ENCODE results near the gene LTBP3. TPM values are rescaled to one million over a fixed set of nuclear protein-coding genes. Genes with fewer than 3 reads are reported as not detected.

Gene LTBP3
- 25.3 and 49.2 TPM in 2 replicates for polyA plus RNA-seq (2011; rRNA removed)
- 17.7 and 25.7 TPM in 2 replicates for polyA minus RNA-seq (2011; rRNA and poly(A)+ RNA removed)

DNA sequence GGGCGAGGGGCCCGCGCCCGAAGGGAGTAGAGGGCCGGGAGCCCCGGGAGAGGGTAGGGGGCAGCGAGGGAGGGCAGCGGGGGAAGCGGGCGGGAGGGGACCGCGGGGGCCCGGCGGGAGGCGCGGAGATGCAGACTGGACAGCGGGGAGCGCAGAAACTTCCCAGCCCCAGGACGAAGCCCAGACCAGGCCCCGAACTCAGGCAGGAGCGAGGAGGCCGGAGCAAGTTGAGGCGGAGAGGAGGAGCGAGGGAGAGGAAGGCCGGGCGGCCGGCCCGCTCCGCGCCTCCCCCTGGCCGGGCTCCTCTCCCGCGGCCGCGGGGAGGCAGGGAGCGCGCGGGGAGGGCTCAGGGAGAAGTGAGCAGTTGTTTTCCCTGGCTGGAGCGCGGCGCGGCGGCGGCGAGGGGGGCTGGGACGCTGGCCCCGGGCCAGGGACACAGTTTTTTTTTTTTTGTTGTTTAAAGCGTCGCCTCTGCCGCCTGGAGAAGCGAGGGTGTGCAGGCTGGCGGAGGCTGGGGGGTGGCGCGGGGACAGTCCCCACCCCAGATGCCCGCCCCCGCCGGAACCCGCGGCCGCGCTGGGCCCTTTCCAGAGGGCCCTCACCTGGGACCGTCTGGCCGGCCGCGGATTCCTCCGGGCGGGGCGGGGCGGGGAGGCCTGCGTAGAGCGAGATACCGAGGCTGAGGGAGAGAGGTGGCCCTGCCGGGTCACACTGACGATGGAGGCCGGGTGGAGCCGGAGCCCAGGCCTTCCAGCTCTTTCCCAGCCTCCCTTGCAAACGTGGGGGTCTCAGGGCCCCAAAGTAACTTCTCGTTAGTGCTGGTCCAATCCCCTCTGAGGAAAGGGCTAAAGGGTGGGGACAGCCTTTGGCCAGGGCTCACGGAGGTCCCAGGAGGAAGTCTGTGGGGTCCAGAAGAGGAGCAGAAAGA, at the start of gene LTBP3:
TSS of gene LTBP3 (minus strand) at position 358 of the 928 bp plus-strand sequence. CDS start 400 bp downstream, outside the sequence.
- DNase-seq (ENCODE audit: low read depth, low spot score): no peak
- CTCF ChIA-PET: interaction anchor here (1.3 to 1.5 kb wide), 2 partner anchors 13 to 17 kb away, joined by 3 to 5 read pairs; no protein-coding TSS in a partner anchor
- TF ChIP-seq, protein P1, sequence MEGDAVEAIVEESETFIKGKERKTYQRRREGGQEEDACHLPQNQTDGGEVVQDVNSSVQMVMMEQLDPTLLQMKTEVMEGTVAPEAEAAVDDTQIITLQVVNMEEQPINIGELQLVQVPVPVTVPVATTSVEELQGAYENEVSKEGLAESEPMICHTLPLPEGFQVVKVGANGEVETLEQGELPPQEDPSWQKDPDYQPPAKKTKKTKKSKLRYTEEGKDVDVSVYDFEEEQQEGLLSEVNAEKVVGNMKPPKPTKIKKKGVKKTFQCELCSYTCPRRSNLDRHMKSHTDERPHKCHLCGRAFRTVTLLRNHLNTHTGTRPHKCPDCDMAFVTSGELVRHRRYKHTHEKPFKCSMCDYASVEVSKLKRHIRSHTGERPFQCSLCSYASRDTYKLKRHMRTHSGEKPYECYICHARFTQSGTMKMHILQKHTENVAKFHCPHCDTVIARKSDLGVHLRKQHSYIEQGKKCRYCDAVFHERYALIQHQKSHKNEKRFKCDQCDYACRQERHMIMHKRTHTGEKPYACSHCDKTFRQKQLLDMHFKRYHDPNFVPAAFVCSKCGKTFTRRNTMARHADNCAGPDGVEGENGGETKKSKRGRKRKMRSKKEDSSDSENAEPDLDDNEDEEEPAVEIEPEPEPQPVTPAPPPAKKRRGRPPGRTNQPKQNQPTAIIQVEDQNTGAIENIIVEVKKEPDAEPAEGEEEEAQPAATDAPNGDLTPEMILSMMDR (IDR thresholded peaks at IDR 0.05; ENCODE audit: low read depth, low read length): no peak
- Histone ChIP-seq H3K27ac (ENCODE audit: low read depth, low read length) (peak within 1 kb of the TSS; percentile 75), H3K4me3 (ENCODE audit: low read depth, low read length) (peak within 1 kb of the TSS; percentile 71), H3K9me3 (ENCODE audit: control insufficient read depth, insufficient read depth, low read length) (no peaks in the 10 kb centered on the region), H3K27me3 (ENCODE audit: control insufficient read depth, insufficient read depth, low read length) (no peaks in the 10 kb centered on the region)
- POLR2A ChIA-PET: interaction anchor here (0.9 to 1.3 kb wide), 3 partner anchors 12 to 225 kb away, joined by 3 to 4 read pairs (median 3); partner anchors contain the start of genes DPF2, FAM89B and ZNRD2

DNA sequence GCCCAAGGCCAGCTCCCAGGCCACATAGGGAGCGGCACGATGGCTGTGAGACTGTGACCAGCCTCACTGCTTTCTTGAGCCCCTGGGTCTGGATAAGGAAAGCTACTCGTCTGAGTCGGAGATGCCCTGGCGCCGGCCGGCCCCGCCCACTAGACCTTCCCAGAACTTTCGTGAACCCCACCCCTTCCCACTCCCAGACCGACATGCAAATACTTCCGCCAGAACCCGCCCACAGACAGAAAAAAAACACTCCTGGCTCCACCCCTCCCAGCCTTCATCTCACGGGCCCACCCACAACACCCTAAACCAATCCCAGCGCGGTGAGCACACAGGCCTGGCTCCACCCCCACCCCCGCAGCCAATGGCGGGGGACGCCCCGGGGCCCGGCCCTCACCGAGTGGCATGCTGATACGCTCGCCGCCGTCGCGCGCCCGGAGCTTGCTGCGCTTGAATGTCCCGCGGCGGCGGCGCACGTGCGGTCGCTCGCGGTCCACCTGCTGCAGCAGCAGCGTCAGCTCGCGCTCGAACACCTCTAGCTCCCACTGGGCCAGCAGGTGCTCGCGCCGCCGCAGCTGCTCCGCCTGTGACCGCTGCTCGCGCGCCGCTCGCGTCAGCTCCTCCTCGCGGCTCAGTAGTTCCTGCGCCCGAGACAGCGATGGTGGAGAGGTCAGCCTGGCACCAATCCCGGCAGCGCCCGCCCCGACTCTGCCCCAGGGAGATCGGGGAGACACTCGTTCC, 48.9 kb upstream of the LTBP3 start:
- H3K27ac ChIP-seq (ENCODE audit: low read depth, low read length): peak overlapping the region; percentile 31
- DNase-seq (ENCODE audit: low read depth, low spot score): peak; percentile 82
- H3K9me3 ChIP-seq (ENCODE audit: control insufficient read depth, insufficient read depth, low read length): no peaks in the 10 kb centered on the region; the same call in 1 of the 2 replicates
- TF ChIP-seq, protein P1 (IDR thresholded peaks at IDR 0.05; ENCODE audit: low read depth, low read length): no peak
- peak overlapping the region; percentile 32; the same call in 1 of the 2 replicates for H3K4me3 ChIP-seq (ENCODE audit: low read depth, low read length)
- ChIA-PET CTCF (interaction anchor here (0.6 to 1.3 kb wide), 2 partner anchors 34 to 63 kb away, joined by 4 to 6 read pairs; partner anchors contain the start of gene FAM89B), POLR2A (interaction anchor here (0.8 to 1.3 kb wide), 5 partner anchors 9 to 66 kb away, joined by 3 to 6 read pairs (median 3); partner anchors contain the start of genes EHBP1L1, PCNX3 and RELA)
- no peaks in the 10 kb centered on the region for H3K27me3 ChIP-seq (ENCODE audit: control insufficient read depth, insufficient read depth, low read length)

DNA sequence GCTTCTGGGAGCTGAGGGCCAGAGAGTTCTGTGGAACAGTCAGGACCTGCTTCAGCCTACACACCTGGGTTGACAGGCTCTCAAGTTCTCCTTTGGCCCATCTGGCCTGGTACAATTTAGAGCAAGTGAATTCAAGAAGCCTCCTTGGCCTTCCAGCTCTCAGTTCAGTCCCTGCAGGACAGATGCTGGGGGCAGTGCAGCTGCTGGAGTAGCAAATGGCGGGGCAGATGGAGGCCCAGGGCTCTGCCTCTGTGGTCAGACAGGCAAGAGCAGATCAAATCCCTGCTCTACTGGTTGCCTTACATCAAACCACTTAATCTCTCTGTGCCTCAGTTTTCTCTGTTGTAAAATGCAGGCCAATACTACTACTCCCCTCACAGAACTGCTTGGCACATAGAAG, 46.1 kb upstream of the LTBP3 start:
- no peak overlapping the region for H3K4me3 ChIP-seq (ENCODE audit: low read depth, low read length)
- H3K27ac ChIP-seq (ENCODE audit: low read depth, low read length): no peak overlapping the region
- POLR2A ChIA-PET: interaction anchor here (0.9 kb wide), 1 partner anchor 9 kb away, joined by 4 read pairs; no protein-coding TSS in a partner anchor
- no peak for DNase-seq (ENCODE audit: low read depth, low spot score)
- no peaks in the 10 kb centered on the region; the same call in 1 of the 2 replicates for H3K9me3 ChIP-seq (ENCODE audit: control insufficient read depth, insufficient read depth, low read length)
- CTCF ChIA-PET: interaction anchor here (0.5 to 4.5 kb wide), 4 partner anchors 11 to 213 kb away, joined by 3 to 28 read pairs (median 4); no protein-coding TSS in a partner anchor
- H3K27me3 ChIP-seq (ENCODE audit: control insufficient read depth, insufficient read depth, low read length): no peaks in the 10 kb centered on the region
- TF ChIP-seq, protein P1 (IDR thresholded peaks at IDR 0.05; ENCODE audit: low read depth, low read length): no peak

DNA sequence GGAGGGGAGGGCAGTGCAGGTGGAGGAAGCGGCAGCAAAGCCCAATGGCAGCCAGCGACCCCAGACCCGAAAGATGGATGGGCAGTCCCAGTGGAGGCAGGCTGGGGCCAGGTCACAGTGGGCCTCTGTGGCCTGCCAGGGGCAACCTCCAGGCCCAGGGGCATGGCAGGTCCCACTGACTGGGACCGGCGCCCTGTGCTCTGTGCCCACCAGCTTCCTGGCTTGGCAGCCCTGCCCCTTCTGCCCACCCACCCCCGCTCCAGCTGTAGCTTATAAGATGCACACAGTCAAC, 41.7 kb upstream of the LTBP3 start:
- H3K27ac ChIP-seq (ENCODE audit: low read depth, low read length): no peak overlapping the region
- ChIA-PET CTCF (no interaction called here), POLR2A (no interaction called here)
- DNase-seq (ENCODE audit: low read depth, low spot score): no peak
- no peaks in the 10 kb centered on the region for H3K9me3 ChIP-seq (ENCODE audit: control insufficient read depth, insufficient read depth, low read length)
- no peaks in the 10 kb centered on the region for H3K27me3 ChIP-seq (ENCODE audit: control insufficient read depth, insufficient read depth, low read length)
- no peak overlapping the region for H3K4me3 ChIP-seq (ENCODE audit: low read depth, low read length)
- TF ChIP-seq, protein P1 (IDR thresholded peaks at IDR 0.05; ENCODE audit: low read depth, low read length): no peak
